Ectodermal cell (in vitro differentiated cells): ENCODE data around the gene SLC10A3.

ENCODE experiments used
- H3K27ac ChIP-seq: 2 replicates; pipeline ENCODE4 v1.7.0; 2013; ENCODE audit warnings: mild to moderate bottlenecking, low read depth, low read length; ENCODE audit not compliant: insufficient read depth, poor library complexity, severe bottlenecking
- H3K27me3 ChIP-seq: 2 replicates; pipeline ENCODE4 v1.7.0; 2013; ENCODE audit warnings: mild to moderate bottlenecking, low read length; ENCODE audit not compliant: insufficient read depth, control insufficient read depth, poor library complexity, severe bottlenecking
- H3K36me3 ChIP-seq: one replicate; pipeline ENCODE4 v1.7.0; 2013; ENCODE audit warnings: low read length; ENCODE audit not compliant: control insufficient read depth, insufficient read depth
- H3K4me1 ChIP-seq: one replicate; pipeline ENCODE4 v1.7.0; 2013; ENCODE audit warnings: low read length; ENCODE audit not compliant: control insufficient read depth, insufficient read depth
- H3K4me3 ChIP-seq: 2 replicates; pipeline ENCODE4 v1.7.0; 2013; ENCODE audit warnings: low read depth, low read length, control low read depth; ENCODE audit not compliant: insufficient read depth
- H3K9me3 ChIP-seq: 2 replicates; pipeline ENCODE4 v1.7.0; 2013; ENCODE audit warnings: mild to moderate bottlenecking, low read length, moderate library complexity; ENCODE audit not compliant: control insufficient read depth
- WGBS, 2 experiments: methylation state at CpG; one replicate each; pipeline ENCODE4 v1.1.7; 2013; ENCODE audit warnings: missing lambda C conversion rate in 2 of 2; 5-methylcytosine and 5-hydroxymethylcytosine counted together

Gene SLC10A3

DNA sequence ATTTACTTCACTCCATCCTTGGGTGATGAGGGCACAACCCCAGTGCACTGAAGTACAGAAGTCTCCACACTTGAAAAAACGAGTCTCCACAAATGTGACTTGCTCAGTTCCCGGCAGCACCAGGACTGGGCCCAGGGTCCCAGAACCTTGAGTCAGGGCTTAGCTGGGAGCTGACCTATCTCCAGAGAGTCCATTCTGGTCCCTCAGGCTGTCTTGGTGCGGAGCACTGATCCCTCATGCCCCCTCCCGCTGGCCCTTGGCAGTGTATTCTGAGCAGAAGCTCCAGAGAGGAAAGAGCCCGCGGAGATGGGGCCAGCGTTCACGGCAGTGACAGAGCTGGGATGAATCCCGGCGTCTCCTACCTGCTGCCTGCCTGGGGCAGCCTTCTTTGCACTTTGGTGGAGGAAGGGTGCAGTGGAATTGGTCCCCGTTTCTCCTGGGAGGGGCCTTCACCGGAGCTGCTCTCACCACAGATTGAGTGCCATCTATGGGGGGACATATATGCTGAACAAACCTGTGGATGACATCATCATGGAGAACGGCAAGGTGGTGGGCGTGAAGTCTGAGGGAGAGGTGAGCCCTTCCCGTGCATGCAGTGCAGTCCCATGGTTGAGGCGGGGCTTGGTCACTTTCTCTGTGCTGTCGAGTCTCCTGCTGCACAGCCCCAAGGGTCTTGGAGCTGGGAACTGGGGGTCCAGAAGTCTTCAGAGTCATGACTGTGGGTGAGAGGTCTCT lies 49.6 kb downstream of the SLC10A3 start:
- H3K27ac ChIP-seq = no peak overlapping the region
- WGBS, 2 experiments = 94 to 95% methylated on average over 17 of the region's 17 CpGs
- H3K36me3 ChIP-seq = no peaks in the 10 kb centered on the region
- H3K9me3 ChIP-seq = no peaks in the 10 kb centered on the region
- H3K4me3 ChIP-seq = no peak overlapping the region
- H3K27me3 ChIP-seq = no peaks in the 10 kb centered on the region
- peaks cover 8% of the 10 kb centered on the region for H3K4me1 ChIP-seq

DNA sequence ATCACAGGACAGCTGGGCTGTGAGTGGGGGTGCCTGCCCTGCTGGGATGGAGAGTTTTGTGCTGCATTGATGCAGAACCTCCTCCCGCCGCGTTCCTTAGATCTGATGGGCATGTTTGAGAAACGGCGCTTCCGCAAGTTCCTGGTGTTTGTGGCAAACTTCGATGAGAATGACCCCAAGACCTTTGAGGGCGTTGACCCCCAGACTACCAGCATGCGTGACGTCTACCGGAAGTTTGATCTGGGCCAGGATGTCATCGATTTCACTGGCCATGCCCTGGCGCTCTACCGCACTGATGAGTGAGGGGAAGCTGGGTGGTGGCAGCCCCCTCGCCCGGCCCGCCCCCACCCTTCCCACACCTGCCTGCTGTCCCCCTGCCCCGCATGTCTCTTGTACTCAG lies 50.6 kb downstream of the SLC10A3 start:
- Histone ChIP-seq H3K27ac (no peak overlapping the region), H3K27me3 (no peaks in the 10 kb centered on the region), H3K36me3 (no peaks in the 10 kb centered on the region), H3K4me3 (no peak overlapping the region), H3K9me3 (no peaks in the 10 kb centered on the region), H3K4me1 (peaks cover 4% of the 10 kb centered on the region)
- 96 to 98% methylated on average over 13 to 14 of the region's 18 CpGs for WGBS, 2 experiments

DNA sequence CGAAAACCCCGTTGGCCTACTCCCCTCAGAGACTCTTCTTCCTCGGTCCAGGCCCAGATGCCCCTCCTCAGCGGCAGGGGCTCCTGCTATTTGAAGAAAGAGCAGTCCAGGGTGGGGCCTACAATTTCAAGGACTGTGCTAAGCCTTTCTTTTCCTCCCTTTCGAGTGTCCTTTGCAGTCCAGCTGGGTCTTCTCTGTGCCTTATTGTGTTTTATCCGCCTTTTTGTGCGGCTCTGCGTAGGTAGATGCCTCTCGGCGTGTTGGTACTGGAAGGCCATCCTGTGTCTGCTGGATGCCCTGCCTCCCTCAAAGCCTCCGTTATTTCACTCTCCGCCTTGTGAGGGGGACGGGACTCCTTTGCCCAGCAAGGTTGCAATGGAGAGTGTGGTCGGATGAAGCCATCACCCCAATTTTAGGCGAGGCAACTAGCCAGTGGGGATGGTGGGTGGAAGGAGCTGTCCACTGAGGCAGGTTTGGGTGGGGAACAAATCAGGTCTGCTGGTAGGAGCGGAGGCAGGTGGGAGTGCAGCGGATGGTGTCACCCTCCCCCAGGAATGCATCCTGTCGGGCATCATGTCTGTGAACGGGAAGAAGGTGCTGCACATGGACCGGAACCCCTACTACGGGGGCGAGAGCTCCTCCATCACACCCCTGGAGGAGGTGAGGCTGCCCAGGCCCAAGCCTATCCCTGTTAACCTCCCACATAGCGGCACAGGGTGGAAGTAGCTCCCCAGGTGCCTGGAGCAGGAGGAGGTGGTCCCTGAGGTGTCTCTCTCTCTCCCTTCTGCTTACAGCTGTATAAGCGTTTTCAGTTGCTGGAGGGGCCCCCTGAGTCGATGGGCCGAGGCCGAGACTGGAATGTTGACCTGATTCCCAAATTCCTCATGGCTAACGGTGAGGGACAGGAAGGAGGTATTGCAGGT lies 52.2 kb downstream of the SLC10A3 start:
- Histone ChIP-seq H3K27ac (no peak overlapping the region), H3K27me3 (no peaks in the 10 kb centered on the region), H3K4me1 (peaks cover 4% of the 10 kb centered on the region), H3K36me3 (no peaks in the 10 kb centered on the region), H3K4me3 (peak overlapping the region; percentile 58), H3K9me3 (no peaks in the 10 kb centered on the region)
- WGBS, 2 experiments = 64 to 67% methylated on average over 28 of the region's 28 CpGs
